Tibial nerve (tissue), 4 donors: ENCODE measurements around the gene MRPL19.

Experiments
- EP300 ChIP-seq, 2 donors: sonication (generic); formaldehyde crosslinking; IDR thresholded peaks; one replicate each; pipeline ENCODE4 v1.6.1; 2017; ENCODE audit warnings: antibody characterized with exemption in 2 of 2, mild to moderate bottlenecking in 1 of 2
- POLR2A ChIP-seq, 2 donors: fragments of 450-650 bp; IDR thresholded peaks; one replicate each; pipeline ENCODE4 v1.6.1; 2017; ENCODE audit warnings: antibody characterized with exemption in 2 of 2, mild to moderate bottlenecking in 2 of 2, moderate library complexity in 2 of 2
- TF ChIP-seq, protein P1 (sequence below), 5 experiments: fragments of 200-600 bp in 3 of 5; fragments of 450-650 bp in 2 of 5; sonication (generic) in 3 of 5; IDR thresholded peaks; one replicate each; pipeline ENCODE4 v1.5.1; 2016 to 2019; ENCODE audit warnings: antibody characterized with exemption in 5 of 5, mild to moderate bottlenecking in 3 of 5, moderate library complexity in 2 of 5

DNA sequence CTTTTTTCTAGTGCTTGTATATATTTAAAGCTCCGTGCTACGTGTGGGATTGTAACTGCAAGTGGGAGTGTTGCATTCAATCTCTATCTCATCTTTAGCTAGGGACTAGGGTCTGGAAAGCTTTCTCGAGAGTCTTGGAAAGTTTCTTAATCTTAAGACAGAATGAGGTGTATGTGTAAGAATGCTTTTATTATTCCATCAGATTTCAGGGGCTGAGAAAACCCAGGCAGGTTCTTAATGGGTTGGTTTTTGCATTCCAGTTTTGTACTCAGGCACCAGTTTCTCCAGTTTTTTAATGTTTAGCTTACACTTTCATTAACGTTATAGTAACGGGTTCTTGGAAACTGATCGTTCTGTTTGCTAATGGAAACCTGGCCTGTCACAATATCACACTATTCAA lies 20.3 kb downstream of the MRPL19 start:
- TF ChIP-seq, protein P1, sequence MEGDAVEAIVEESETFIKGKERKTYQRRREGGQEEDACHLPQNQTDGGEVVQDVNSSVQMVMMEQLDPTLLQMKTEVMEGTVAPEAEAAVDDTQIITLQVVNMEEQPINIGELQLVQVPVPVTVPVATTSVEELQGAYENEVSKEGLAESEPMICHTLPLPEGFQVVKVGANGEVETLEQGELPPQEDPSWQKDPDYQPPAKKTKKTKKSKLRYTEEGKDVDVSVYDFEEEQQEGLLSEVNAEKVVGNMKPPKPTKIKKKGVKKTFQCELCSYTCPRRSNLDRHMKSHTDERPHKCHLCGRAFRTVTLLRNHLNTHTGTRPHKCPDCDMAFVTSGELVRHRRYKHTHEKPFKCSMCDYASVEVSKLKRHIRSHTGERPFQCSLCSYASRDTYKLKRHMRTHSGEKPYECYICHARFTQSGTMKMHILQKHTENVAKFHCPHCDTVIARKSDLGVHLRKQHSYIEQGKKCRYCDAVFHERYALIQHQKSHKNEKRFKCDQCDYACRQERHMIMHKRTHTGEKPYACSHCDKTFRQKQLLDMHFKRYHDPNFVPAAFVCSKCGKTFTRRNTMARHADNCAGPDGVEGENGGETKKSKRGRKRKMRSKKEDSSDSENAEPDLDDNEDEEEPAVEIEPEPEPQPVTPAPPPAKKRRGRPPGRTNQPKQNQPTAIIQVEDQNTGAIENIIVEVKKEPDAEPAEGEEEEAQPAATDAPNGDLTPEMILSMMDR (IDR thresholded peaks at IDR 0.05) = no peak
- TF ChIP-seq POLR2A (IDR thresholded peaks at IDR 0.05) (no peak), EP300 (IDR thresholded peaks at IDR 0.05) (no peak)
